Ramos (cell line): ENCODE data around the gene SLC44A2.

ENCODE experiments used
- in situ Hi-C: fragments of 300-500 bp; cut with MboI; formaldehyde crosslinking; loops from one replicate; pipeline ENCODE4 v1.14.3; 2022; ENCODE audit warnings: low sequenced_read_pairs; ENCODE audit not compliant: unreplicated experiment

The SLC44A2 gene

GRCh38 chr19:10612499-10613119 is 12.7 kb upstream of the SLC44A2 start:
- in situ Hi-C loops = no loop called here

- in situ Hi-C loops = no loop called here
Measured at GRCh38 chr19:10615429-10616023, 9.8 kb upstream of the SLC44A2 start.

- in situ Hi-C loops = no loop called here
Measured at GRCh38 chr19:10617409-10618121, 7.8 kb upstream of the SLC44A2 start.

GRCh38 chr19:10618846-10619245 is 6.5 kb upstream of the SLC44A2 start:
- in situ Hi-C loops = no loop called here

- in situ Hi-C loops = no loop called here
Measured at GRCh38 chr19:10620786-10621185, 4.6 kb upstream of the SLC44A2 start.

- in situ Hi-C loops = no loop called here
Measured at GRCh38 chr19:10621966-10622365, 3.4 kb upstream of the SLC44A2 start.

GRCh38 chr19:10624585-10624984 is 768 bp upstream of the SLC44A2 start:
- in situ Hi-C loops = no loop called here

- in situ Hi-C loops = no loop called here
Measured at GRCh38 chr19:10625762-10626138, 397 bp downstream of the SLC44A2 start.

- in situ Hi-C loops = no loop called here
Measured at GRCh38 chr19:10631874-10632273, 6.5 kb downstream of the SLC44A2 start.

GRCh38 chr19:10634430-10634829 is 9.1 kb downstream of the SLC44A2 start:
- in situ Hi-C loops = no loop called here

GRCh38 chr19:10634963-10635362 is 9.6 kb downstream of the SLC44A2 start:
- in situ Hi-C loops = no loop called here

GRCh38 chr19:10636304-10636972 is 11.1 kb downstream of the SLC44A2 start:
- in situ Hi-C loops = no loop called here

- in situ Hi-C loops = no loop called here
Measured at GRCh38 chr19:10637894-10638293, 12.5 kb downstream of the SLC44A2 start.

GRCh38 chr19:10639836-10640235 is 14.5 kb downstream of the SLC44A2 start:
- in situ Hi-C loops = loop anchor here (5.0 kb wide), 1 partner anchor 58 kb away; no protein-coding TSS in a partner anchor

GRCh38 chr19:10640361-10640760 is 15.0 kb downstream of the SLC44A2 start:
- in situ Hi-C loops = loop anchor here (5.0 kb wide), 1 partner anchor 58 kb away; no protein-coding TSS in a partner anchor

- in situ Hi-C loops = loop anchor here (5.0 kb wide), 1 partner anchor 59 kb away; no protein-coding TSS in a partner anchor
Measured at GRCh38 chr19:10641248-10641647, 15.9 kb downstream of the SLC44A2 start.

- in situ Hi-C loops = loop anchor here (5.0 kb wide), 1 partner anchor 60 kb away; no protein-coding TSS in a partner anchor
Measured at GRCh38 chr19:10642473-10643171, 17.3 kb downstream of the SLC44A2 start.

GRCh38 chr19:10643172-10643967 is 18.0 kb downstream of the SLC44A2 start:
- in situ Hi-C loops = loop anchor here (5.0 kb wide), 1 partner anchor 61 kb away; no protein-coding TSS in a partner anchor

GRCh38 chr19:10643968-10644259 is 18.6 kb downstream of the SLC44A2 start:
- in situ Hi-C loops = loop anchor here (5.0 kb wide), 1 partner anchor 62 kb away; no protein-coding TSS in a partner anchor
